ENCODE data around the gene BRAF.
A peak's percentile ranks its signal among the peaks of the same experiment; 100 is the strongest.
"Not testable (repeated sequence)": the region's sequence is repeated elsewhere in the genome, so short reads cannot be mapped to it uniquely, and the experiment has no call there.

Gene BRAF

DNA sequence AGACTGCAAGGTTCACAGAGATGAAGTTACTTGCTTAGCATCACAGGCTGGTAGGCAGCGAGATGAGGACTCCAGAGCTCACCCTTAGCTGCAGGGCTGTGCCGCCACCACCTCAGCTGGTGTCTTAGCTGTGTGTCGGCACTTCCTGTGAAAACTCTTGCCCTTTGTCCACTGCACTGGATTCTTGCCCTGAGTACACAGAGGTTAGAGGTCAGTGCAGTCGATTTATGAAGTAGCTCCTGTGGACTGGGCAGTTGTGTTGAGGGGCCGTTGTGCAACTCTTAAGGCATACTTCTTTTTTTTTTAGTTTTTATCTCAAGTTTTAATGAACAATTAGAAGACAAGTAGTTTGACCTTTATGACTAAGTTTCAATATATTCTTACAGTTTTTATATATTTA is 217.6 kb downstream of the BRAF start:
- DNase-seq (ENCODE audit: low spot score), result no peak

DNA sequence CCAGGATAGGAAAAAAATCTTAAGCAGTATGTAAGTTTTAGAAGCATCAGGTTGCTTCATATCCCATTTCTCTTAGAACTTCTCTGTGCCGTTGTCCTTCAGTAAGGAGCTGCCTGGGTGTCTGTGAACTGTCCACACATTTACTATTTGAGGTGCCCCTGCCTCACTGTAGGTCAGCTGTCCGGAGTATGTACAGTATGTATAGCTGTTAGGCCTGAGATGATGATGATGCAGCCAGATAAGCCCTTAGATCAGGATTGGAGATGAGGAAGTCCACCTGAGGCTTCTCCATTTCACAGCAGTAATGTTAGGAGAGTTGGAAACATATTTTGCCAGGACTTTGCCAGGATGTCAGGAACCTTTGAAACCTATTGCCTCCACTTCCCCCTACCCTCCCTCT is 220.5 kb downstream of the BRAF start:
- DNase-seq (ENCODE audit: low spot score), result no peak

DNA sequence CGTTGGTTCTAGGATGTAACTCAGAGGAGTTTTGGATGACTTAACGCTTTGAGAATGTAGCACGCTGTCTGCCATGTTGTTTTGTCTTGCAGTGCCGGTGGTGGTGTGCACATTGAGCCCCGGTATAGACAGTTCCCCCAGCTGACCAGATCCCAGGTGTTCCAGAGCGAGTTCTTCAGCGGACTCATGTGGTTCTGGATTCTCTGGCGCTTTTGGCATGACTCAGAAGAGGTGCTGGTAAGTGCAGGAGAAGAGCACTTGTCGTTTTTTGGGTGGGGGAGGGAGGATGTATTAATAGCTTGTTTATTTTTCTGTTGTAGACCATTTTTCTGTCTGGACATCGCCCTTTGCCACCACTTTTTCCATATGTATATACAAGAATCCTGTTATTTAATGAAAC is 222.0 kb downstream of the BRAF start:
- no peak for DNase-seq (ENCODE audit: low spot score)

DNA sequence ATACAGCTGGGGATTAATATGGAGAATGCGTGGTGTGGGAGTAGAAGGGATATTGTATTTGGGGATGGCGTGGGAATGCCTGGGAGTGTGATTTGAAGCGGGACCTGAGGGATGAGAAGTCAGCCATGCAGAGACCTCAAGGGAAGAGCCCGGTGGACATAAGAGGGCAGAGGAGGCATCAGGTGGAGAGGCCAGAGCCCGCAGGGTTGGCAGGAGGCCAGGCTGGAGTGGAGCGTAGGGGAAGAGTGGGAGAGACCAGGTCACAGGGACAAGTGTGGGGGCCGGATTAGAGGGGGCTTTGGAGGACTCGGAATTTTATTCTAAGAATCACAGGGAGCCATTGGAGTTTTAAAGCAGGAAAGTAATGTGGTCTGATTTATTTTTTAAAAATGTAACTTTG is 226.3 kb downstream of the BRAF start:
- no peak for DNase-seq (ENCODE audit: low spot score)

DNA sequence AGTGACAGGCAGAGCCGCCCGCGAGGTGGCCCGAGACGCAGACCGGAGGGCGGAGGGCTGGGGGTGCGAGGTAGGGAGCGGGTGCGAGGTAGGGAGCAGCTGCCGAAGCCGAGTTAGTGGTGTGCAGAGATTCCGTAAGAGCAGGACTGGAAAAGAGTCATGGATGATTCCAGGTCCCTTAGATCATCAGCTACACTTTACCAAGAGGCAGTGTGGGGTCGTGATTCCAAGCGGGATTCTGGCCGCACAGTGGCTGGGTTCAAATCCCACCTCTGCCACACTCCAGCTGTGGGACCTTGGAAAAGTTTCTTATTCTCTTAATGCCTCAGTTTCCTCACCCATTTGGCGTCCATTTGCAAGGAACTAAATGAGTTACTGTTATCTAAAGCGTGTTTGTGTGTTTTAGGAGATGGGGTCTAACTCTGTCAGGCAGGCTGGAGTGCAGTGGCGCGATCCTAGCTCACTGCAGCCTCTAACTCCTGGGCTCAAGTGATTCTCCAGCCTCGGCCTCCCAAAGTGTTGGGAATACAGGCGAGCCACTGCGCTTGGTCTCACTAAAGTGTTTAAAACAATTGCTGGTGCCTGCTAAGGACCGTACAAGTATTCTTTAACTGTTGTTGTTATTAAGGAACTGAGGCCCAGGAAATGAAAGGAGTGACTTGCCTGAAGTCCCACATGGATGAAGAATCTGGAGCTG is 227.1 kb downstream of the BRAF start:
- DNase-seq (ENCODE audit: low spot score), result no peak

DNA sequence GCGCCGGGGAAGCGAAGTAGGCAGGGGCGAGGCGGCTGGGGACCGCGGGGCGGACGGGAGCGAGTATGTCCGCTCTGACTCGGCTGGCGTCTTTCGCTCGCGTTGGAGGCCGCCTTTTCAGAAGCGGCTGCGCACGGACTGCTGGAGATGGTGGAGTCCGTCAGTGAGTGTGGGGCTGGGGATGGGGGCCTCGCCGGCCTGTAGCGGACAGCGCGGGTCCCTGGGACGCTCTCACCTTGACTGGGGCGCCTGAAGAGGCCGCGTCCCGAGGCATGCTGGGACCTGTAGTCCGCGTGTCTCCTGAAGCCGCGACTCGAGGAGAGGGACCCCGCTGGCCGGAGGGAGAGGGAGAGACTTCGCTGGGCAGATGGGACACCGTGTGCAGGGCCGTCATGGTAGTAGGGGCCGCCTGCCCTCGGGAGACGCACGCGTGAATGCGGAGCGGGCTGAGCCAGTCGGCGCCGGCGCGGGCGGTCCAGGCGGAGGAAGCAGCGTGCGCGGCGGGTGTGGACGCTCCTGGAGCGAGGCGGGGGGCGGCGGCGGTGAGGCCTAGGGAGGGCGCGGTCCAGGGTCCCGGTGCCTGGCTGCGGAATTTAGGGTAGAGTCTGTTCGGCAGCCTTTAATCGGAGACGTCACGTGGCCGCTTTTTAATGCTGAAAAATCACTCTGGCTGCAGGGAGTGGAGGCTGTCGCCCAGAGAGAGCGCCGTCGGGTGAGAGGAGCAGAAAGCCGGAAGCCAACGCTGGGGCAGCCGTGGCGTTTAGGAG is 227.9 kb downstream of the BRAF start, which contains the start of gene NDUFB2:
TSS of gene NDUFB2 (plus strand) at position 29 of the 767 bp plus-strand sequence. CDS start at position 66, 37 bp downstream.
- peak; percentile 90 for DNase-seq (ENCODE audit: low spot score)

DNA sequence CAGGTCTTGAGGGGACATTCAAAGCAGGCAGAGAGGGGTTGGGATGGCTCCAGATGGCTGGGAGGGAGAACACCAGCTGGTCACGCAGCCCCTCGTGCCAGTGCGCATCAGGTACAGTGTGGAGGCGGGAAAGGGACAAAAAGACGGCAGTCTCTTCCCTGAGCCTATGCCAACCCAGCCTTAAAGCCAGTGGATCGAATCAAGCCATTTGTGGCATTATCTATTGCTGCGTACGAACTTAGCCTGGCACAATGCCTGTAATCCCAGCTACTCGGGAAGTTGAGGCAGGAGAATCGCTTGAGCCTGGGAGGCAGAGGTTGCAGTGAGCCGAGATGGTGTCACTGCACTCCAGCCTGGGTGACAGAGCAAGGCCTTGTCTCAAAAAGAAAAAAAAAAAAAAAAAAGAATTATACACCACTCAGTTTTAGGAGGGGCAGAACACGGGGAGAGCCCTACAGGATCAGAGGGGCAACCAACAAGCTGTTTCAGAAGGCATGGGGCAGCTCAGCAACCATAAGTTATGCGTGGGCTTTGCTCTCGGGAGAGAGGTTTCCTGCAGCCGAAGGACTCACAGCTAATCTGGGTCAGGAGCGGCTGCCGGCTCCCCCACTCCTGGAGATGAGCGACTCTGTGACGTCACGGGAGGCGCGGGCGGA is 228.6 kb downstream of the BRAF start:
- DNase-seq (ENCODE audit: low spot score), result peak; percentile 98

DNA sequence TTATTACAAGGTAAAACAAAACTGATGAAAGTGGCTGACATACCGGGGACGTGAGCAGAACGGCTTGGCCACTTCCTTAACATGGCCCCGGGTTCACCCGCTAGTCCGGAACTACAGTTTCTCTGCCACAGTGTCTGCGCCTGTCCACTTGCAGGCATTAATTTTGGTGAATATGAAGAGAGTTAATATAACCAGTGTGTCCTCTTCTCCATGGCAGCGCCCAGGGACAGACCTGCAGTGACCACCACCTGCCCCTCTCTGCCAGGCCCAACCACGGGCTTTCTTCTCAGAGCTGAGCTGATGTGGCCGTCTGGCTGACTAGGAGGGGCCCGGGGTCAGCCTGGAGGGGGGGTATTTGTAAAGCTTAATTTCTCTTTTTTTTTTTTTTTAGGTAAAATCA is 229.3 kb downstream of the BRAF start:
- no peak for DNase-seq (ENCODE audit: low spot score)

DNA sequence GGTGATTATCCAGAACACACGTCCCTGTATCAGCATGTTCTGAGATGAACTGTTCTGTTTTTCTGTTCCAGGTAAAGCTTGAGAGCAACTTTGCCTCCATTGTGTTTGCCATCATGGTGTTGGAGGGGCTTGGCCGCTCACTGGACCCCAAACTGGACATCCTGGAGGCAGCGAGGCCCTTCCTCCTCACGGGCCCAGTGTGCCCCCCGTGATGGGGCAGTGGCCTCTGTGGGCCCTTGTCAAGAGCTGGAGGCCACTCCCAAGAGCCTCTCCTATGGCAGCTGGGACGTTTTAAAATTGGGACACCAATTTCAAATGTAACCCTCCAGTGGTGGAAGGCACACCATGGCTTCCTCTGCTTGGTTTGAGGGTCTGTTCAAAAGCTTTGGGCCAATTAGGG is 230.1 kb downstream of the BRAF start:
- no peak for DNase-seq (ENCODE audit: low spot score)

DNA sequence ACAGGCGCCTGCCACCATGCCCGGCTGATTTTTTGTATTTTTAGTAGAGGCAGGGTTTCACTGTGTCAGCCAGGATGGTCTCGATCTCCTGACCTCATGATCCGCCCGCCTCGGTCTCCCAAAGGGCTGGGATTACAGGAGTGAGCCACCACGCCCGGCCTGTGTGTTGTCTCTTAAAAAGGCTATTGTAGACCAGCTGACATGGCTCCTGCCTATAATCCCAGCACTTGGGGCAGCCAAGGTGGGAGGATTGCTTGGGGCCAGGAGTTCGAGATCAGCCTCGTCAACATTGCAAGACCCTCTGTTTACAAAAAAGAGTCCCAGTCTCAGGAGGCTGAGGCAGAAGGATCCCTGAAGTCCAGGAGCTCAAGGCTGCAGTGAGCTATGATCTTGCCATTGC is 230.9 kb downstream of the BRAF start:
- DNase-seq (ENCODE audit: low spot score), result not testable (repeated sequence)

DNA sequence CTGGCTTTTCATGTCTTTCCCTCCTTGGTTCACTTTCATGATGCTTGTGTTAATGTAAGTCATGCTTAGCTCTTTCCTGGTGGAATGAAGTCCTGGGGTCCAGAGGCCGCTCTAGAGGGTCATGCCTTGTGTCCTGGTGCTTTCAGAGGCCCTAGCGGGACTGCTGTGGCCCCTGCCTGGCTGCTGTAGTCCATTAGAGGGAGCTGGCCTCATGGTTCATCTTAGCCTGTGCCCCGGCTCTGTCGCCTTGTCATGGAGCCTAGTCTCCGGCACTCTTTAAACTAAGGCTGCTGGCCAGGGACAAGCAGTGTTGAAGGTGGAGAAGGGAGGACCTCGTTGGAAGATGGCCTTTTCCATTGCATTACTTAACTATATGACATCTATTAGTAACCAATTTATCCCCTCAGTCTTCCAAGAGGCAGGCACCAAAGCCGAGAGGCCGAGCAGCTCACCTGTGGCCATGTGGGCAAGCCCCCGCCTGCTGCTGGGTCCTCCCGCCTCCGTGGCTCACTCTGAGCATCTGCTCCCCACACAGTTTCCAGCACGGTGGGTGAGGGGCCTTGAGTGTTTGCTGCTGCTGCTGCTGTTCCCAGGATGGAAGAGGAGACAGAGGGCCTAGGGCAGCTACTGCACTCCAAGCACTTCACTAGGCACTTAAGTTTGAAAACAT is 233.2 kb downstream of the BRAF start:
- no peak for DNase-seq (ENCODE audit: low spot score)

DNA sequence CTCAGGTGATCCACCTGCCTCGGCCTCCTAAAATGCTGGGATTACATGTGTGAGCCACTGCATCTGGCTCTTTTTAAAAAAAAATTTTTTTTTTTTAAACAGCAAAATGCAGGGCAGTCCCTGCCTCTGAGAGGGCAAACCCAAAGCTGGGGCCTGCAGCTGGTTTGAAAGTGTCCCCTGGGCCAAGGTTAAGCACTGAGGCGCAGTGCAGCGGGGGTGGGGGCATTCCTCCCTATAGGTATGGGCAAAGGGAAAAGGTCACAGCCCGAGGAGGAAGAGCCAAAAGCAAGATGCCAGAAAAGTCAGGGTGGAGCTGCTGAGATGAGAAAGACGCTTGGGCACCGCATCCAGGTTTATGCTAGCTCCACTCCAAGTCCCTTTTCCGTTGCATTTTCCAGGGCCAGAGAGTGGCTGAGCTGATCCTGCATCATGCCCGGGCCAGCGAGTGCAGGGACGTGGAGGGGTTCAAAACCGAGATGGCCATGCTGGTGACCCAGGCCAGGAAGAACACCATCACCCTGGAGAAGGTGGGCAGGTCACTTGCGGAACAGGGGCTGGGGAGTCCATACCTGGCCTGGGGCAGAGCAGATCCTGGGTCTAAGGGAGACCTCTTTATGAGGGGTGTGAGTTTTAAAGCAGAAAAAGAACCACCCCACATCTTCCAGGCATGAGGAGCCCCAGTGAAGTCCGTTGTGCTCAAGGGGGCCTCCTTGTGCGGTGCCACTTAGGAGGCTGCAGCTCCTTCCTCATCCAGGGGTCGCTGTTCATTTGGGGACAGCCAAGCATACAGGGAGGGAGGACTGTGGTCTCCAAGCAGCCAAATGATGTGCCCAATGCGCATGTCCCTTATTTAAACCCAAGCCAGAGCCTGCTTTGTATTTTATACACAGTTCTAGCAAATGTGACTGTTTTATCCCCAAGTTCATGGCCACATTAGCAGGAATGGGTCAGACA is 235.3 kb downstream of the BRAF start:
- no peak for DNase-seq (ENCODE audit: low spot score)

DNA sequence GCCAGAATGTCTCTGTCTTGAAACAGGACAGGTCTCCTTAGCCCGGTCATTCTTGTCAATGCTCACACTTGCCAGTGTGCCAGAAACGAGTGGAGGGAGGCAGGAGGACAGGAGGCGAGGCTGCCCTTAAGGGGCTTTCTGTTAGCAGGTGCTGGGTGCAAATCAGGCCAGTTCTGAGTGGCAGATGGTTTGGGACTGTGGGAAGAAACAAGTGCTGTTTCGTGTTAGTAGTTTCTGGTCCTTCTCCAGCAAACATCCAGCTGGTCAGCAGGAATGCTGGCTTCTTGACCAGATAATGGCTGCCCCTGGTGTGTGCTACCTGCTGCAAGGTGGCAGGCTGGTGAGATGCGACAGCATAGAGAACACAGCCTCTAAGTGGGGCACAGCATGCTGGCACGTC is 236.4 kb downstream of the BRAF start:
- no peak for DNase-seq (ENCODE audit: low spot score)

DNA sequence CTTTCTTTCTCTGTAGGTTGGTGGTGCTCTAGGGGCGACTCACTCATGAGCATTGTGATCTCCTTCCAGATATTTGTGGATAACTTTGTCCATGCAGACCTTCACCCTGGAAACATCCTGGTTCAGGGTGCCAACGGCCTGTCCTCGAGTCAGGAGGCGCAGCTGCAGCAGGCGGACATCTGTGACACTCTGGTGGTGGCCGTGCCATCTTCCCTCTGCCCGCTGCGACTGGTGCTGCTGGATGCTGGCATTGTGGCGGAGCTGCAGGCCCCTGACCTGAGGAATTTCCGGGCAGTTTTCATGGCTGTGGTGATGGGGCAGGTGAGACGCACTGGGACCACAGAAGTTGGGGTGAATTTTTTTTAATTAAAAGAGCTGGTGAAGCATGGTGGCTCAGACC is 237.8 kb downstream of the BRAF start:
- no peak for DNase-seq (ENCODE audit: low spot score)

DNA sequence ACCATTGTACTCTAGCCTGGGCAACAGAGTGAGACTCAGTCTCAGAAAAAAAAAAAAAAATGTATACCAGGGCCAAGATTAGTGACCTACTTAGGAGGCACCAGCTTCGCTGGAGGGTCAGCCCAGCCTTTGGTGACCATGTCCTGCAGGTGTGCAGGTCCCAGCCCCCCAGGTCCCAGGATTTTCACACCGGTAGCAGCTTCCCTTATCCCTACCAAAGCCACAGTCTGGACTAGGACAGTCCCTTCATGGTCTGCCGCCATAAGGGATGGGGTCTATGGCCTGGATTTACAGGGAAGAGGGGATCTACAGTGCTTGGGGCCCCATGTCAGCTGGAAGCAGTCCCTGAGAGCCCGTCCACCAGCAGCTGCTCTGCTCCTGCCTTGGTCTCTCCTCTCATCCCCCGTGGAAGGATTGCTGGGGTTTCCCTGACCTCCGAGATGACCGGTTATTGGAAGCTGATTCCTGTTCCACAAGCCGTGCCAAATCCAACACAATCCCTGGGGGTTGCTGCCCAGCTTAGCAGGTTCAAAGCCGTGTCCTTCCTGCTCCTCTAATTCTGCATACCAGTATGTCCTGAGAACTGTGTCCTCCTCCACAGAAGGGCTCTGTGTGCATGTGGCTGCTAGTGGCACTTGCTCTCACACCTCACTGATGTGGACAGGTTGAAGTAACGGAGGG is 239.2 kb downstream of the BRAF start:
- DNase-seq (ENCODE audit: low spot score), result no peak

DNA sequence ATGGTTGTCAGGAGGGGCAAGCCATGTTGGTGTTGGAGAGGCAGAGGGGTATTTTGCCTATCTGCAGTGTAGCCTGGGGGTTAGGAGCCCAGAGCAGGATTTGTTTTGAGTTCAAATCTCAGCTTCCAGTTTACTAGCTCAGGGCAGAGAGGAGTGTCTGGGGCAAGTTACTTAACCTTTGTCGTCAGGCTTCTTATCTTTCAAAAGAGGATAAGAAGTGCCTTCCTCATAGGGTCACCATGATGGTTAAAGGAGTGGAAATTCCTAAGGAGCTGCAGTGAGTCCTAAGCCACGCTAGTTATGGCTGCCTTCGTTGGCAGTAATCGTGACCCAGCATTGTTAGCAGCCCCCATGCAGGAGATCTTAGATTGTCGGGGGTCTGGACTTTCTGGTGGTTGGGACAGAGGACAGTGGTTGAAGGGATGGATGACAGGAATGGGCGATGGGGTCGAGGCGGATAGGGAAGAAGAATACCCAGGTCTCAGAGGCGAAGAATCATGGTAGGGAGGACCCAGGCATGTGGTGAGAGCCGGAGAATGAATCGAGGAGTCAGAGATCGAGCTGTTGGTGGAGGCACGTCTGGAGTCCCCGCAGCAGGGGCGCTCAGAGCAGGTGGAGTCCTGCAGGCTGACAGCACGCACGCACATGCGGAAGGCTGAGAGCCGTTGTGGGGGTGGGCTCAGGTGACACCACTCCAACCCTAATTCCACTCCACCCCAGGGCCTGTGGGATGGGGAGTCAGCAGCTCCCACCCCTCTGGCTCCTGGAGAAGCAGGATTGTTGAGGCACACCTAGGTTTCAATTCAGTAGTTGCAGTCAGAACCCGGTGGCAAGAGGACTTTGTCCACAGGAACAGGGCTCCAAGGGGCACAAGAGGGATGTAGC is 240.4 kb downstream of the BRAF start:
- no peak for DNase-seq (ENCODE audit: low spot score)

DNA sequence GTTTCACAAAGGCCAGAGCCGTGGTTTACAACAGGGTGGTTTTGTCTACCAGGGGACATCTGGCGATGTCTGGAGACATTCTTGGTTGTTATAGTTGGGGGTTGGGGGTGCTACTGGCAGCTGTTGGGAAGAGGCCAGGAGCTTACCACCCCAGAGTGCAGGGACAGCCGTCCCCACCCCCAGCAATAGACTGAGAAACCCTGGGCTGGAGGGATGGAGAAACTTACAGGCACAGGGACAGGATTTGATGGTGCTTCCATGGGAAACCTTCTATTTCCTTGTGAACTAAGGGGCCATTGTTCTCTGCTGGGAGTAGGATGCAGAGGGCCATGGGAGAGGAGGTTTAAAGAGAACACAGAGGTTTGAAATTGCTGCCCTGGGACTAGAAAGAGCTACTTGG is 241.1 kb downstream of the BRAF start:
- DNase-seq (ENCODE audit: low spot score), result peak; percentile 58

DNA sequence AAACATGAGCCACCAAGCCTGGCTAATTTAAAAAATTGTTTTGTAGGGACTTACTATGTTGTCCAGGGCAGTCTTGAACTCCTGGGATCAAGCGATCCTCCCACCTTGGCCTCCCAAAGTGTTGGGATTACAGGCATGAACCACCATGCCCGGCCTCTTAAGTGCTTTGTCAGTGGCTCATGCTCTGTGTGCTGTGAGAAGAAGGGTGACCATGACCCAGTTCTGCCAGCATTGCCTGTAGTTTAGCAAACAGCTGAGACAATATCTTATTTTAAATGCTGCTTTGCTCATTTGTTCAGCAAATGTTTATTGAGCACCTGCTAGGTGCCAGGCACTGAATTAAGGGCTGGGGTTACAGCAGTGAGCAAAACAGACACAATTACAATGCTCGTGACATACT is 243.0 kb downstream of the BRAF start:
- no peak for DNase-seq (ENCODE audit: low spot score)

DNA sequence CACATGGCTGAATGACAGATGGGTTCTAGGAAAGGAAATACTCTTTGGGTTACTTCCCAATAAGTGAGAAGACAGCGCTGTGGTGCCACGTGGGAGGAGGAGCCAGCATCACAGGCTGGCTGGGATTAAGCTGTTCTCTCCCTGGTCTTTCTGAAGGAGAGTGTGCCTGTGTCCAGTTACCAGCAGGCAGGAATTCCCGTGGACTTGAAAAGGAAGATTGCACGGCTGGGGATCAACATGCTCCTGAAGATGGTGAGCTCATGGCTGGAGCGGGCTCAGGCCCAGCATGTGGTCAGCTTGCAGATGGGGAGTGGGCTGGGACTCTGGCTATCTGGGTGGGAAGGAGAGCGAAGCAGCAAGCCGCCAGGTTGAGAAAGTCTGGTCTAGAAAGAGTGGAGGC is 243.8 kb downstream of the BRAF start:
- DNase-seq (ENCODE audit: low spot score), result no peak

DNA sequence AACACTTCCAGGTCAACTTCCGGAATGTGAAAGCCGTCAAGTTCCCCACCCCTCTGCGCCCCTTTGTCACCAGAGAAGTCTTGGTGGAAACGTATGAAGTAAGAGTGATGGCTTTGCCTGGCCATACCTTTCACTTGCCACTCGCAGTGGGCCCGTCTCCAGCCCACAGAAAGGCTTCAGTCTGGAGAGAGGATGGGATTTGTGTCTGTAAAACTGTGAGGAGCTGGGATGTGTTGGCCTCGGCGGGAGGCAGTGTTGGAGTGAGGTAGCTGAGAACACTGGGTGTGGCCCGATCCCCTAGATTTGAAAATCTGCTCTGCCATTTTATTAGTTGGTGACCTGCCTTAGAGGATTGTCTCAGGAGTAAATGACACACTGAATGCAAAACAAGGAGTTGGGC is 245.5 kb downstream of the BRAF start:
- DNase-seq (ENCODE audit: low spot score), result no peak
